Urinary bladder (tissue), 4 donors: ENCODE data around the gene DNMT3B. TPM values are rescaled to one million over a fixed set of nuclear protein-coding genes. Genes with fewer than 3 reads are reported as not detected.
A peak's percentile ranks its signal among the peaks of the same experiment; 100 is the strongest.
"Not testable (repeated sequence)": the region's sequence is repeated elsewhere in the genome, so short reads cannot be mapped to it uniquely, and the experiment has no call there.

Source experiments
- DNase-seq: peaks from one replicate; pipeline ENCODE4 v3.0.0-alpha.2; 2015; ENCODE audit errors: extremely low spot score
- H3K27ac ChIP-seq: one replicate; pipeline ENCODE4 v1.5.1; 2013; ENCODE audit warnings: low read depth, mild to moderate bottlenecking, moderate library complexity
- H3K36me3 ChIP-seq: one replicate; pipeline ENCODE4 v1.6.1; 2013; ENCODE audit warnings: mild to moderate bottlenecking, moderate library complexity; ENCODE audit not compliant: insufficient read depth
- H3K4me1 ChIP-seq: one replicate; pipeline ENCODE4 v1.6.1; 2013; ENCODE audit warnings: mild to moderate bottlenecking, moderate library complexity; ENCODE audit not compliant: insufficient read depth
- H3K4me3 ChIP-seq: one replicate; pipeline ENCODE4 v1.5.1; 2013; ENCODE audit warnings: low read depth, low read length
- WGBS: extraction: QIAGEN DNeasy Blood & Tissue Kit; methylation state at CpG from one replicate; pipeline ENCODE4 v1.1.7; 2013; 5-methylcytosine and 5-hydroxymethylcytosine counted together
- polyA plus RNA-seq: library from polyadenylated mRNA; stranded (reverse); fragments of 200-250 nt; gene quantifications from one replicate; pipeline ENCODE4 v1.2.3, GENCODE V29; 2013
- total RNA-seq: library from RNA; depleted of rRNA; stranded (reverse); fragments of >200 nt; gene quantifications from one replicate; pipeline ENCODE4 v1.2.3, GENCODE V29; 2014
- donor health status: healthy with polysubstance abuse.
- donor health status: healthy.

The DNMT3B gene
- total and polyA plus RNA-seq, 2 donors: 1.0 to 2.4 TPM

DNA sequence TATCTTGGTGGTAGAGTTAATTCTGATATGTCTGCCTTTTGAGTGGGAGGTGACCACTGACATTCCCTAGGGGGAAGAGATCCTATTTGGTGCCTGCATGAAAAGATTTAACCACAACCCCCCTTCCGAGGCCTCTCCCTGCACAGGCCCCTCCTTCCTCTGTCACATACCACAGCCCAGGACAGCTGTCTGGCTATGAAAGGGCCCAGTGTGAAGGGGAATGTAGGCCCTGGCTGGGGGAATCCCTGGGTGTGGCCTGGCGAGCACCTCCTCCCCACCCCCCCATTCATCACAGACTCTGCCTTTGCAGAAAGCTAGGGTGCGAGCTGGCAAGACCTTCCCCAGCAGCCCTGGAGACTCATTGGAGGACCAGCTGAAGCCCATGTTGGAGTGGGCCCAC lies 30.1 kb downstream of the DNMT3B start:
- WGBS: 68% methylated on average over 3 of the region's 3 CpGs
- no peak overlapping the region for H3K4me3 ChIP-seq
- H3K4me1 ChIP-seq: no peaks in the 10 kb centered on the region
- DNase-seq: no peak
- H3K36me3 ChIP-seq: no peaks in the 10 kb centered on the region
- no peak overlapping the region for H3K27ac ChIP-seq

DNA sequence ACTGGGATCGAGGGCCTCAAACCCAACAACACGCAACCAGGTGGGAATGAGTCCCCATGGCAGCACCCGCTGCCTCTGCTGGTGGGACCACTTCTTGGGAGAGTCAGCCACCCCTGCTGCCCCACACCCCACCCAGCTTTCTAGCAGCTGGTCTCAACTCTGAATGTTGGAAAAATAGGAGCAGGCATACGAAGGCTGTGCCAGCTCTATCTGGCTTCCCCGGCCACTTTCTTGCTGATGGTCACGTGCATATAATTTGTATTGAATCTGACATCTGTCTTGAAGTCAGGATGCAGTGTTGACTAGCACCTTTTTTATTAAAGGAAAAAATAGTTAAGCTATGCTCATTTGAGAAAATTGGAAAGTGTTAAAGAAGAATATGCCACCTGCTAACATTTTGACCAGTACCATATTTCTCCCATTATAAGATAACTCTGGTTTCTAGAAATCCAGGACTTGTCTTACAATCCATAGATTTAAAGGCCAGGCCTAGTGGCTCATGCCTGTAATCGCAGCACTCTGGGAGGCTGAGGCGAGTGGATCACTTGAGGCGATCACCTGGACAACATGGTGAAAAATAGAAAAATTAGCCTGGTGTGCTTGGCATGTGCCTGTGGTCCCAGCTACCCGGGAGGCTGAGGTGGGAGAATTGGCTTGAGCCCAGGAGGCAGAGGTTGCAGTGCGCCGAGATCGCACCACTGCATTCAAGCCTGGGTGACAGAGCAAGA lies 30.7 kb downstream of the DNMT3B start:
- H3K27ac ChIP-seq: no peak overlapping the region
- WGBS: 83% methylated on average over 13 of the region's 13 CpGs
- DNase-seq: no peak
- H3K4me1 ChIP-seq: no peaks in the 10 kb centered on the region
- no peak overlapping the region for H3K4me3 ChIP-seq
- H3K36me3 ChIP-seq: no peaks in the 10 kb centered on the region

DNA sequence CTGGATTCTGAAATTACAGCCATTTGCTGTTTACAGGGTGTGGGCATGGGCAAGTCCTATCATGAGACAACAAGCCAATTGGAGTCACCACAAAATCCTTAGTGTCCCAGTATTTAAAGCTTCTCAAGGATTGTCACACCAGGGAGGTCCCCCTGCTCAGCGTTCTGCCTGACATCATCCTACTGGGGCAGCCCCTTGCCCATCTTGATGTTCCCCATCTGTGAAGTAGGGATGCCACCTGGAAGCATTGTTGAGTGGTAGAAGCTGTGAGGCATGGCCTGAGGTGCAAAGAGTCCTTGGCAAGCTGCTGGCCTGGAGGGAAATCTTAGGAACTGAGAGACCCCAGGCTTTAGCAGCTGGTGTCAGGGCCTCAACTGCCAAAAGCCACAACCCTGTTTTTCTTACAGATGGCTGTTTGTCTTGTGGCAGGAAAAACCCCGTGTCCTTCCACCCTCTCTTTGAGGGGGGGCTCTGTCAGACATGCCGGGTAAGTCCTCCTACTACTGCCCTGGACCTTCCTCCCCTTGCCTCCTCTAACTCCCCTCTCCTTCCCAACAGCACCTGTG lies 34.3 kb downstream of the DNMT3B start:
- 72% methylated on average over 3 of the region's 3 CpGs for WGBS
- Histone ChIP-seq H3K36me3 (no peaks in the 10 kb centered on the region), H3K27ac (no peak overlapping the region), H3K4me1 (no peaks in the 10 kb centered on the region), H3K4me3 (no peak overlapping the region)
- DNase-seq: no peak

DNA sequence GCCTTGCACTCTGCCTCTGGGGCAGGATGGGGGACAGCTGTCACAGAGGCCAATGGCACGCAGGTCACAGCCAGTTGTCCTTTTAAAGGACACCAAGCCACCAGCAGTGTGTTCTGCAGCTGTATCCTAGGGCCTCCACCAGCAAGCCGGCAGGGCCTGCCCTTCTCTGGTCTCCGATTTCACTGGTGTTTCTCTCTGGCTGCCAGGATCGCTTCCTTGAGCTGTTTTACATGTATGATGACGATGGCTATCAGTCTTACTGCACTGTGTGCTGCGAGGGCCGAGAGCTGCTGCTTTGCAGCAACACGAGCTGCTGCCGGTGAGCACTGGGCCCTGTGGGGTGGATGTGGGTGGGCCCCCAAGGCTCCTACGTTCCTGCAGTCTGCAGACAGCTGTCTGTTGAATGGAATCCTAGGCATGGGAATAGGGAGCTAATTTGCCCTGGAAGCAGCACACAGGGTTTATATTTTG lies 34.8 kb downstream of the DNMT3B start:
- 81% methylated on average over 10 of the region's 10 CpGs for WGBS
- Histone ChIP-seq H3K4me3 (no peak overlapping the region), H3K4me1 (no peaks in the 10 kb centered on the region), H3K36me3 (no peaks in the 10 kb centered on the region), H3K27ac (no peak overlapping the region)
- DNase-seq: no peak

DNA sequence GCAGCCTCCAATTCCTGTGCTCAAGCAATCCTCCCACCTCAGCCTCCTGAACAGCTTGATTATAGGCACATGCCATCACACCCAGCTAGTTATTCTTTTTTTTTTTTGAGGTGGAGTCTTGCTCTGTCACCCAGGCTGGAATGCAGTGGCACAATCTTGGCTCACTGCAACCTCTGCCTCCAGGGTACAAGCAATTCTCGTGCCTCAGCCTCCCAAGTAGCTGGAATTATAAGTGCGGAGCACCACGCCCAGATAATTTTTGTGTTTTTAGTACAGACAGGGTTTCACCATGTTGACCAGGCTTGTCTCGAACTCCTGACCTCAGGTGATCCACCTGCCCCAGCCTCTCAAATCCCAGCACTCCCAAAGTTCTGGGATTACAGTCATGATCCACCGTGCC lies 35.4 kb downstream of the DNMT3B start:
- not testable (repeated sequence) for H3K36me3 ChIP-seq, H3K4me3 ChIP-seq, H3K4me1 ChIP-seq, H3K27ac ChIP-seq, DNase-seq
- 93% methylated on average over 5 of the region's 5 CpGs for WGBS

DNA sequence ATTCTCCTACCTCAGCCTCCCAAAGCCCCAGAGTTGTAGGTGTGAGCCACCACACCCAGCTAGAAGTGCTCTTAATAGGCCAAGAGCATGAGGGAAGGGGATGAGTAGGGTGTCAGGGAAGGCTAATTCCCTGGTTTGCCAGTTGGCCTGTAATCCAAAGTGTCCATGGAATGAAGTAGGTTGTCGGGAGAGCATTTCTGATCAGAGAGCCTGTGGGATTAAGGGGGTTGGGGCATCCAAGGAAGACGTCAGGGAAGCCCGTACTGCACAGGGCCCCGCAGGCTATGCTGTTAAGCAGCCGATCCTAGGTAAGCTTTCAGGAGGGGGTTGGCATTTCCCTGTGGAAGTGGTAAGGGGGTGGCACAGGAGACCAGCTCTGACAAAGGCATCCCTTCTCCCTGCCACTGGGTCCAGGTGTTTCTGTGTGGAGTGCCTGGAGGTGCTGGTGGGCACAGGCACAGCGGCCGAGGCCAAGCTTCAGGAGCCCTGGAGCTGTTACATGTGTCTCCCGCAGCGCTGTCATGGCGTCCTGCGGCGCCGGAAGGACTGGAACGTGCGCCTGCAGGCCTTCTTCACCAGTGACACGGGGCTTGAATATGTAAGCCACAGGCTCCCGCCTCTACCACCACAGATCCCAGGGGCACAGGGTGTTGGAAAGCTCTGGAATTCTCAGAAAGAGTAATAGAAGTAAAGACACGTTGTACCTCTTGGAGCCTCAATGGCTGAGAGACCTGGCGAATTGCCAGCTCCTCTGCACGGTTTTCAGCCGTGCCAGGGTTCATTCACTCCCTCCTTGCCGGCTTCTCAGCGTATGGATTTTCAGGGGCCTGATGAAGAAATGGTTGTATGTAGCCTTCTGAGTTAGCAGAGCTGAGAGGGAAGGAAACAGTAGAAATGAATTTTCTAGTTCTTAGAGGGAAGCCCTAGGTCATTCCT lies 36.1 kb downstream of the DNMT3B start:
- Histone ChIP-seq H3K4me3 (no peak overlapping the region), H3K27ac (no peak overlapping the region), H3K4me1 (no peaks in the 10 kb centered on the region), H3K36me3 (no peaks in the 10 kb centered on the region)
- no peak for DNase-seq
- WGBS: 82% methylated on average over 23 of the region's 23 CpGs

DNA sequence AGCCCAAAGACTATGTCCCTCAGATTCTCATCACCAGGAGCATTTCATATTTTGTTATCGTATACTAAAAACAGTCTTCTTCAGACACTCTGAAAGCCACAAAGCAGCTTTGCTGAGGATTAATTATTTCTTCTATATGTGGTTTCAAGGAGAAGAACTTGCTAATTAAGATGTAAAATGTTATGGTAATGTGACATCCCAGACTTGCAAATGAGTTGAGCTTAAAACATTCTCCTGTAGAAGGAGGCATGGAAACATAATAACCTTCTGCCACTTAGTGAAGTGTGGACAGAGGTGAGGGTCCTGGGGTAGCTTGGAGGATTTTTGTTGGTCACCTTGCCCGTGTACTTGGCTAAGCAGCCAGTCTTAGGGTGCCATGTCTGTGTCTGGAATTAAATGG lies 40.9 kb downstream of the DNMT3B start:
- Histone ChIP-seq H3K27ac (no peak overlapping the region), H3K4me3 (no peak overlapping the region), H3K36me3 (no peaks in the 10 kb centered on the region), H3K4me1 (no peaks in the 10 kb centered on the region)
- no peak for DNase-seq
- WGBS: 98% methylated on average over 2 of the region's 2 CpGs

DNA sequence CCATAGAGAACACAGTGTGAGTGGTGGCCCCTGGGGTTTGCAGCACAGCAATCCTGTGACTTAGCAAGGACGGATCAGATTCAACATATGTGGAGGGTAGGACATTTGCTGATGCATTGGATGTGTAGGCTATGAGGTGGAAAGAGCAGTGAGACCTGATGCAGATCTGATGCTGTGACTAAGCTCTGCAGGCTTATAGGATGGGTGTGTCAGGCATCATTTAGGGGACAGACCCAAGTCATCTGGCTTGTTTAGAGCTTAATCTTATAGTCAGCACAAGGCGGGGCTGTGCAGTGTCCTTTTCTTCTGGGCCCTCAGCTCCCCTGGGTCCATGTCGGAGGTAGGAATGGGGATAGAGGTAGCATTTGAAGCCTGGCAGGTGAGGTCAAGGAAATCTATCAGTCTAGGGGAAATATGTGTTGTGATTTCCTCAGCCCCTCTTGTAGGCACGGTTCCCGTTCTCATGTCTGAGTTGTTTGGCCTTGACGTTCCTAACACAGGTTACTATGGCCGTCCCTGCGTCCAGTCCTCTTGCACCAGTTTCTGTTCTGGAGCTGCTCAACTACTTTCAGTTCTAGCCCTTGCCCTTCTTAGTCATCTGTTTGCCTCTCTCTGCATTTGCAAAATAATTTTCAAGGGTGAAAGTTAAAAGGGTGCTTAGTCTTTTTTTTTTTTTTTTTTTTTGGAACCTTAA lies 42.0 kb downstream of the DNMT3B start:
- H3K36me3 ChIP-seq: no peaks in the 10 kb centered on the region
- WGBS: 90% methylated on average over 8 of the region's 8 CpGs
- no peak overlapping the region for H3K27ac ChIP-seq
- no peaks in the 10 kb centered on the region for H3K4me1 ChIP-seq
- H3K4me3 ChIP-seq: no peak overlapping the region
- no peak for DNase-seq

DNA sequence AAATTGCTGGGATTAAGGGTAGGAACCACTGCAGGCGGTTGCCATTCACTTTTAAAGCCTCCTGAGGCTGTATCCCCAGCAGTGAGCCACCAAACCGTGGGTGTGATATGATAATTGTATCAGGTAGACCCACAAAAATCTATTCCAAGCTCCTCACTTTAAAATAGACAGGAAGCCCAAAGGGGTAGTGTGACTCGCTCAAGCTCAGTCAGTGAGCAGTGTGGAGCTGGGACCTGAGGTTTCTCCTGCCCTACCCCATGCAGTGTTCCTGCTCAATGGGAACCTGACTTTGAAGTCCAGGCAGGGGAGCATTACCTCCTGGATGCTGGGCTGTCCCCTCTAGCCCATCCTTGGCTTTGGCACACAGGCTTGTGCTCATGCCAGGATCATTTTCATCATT lies 42.6 kb downstream of the DNMT3B start:
- 86% methylated on average over 3 of the region's 3 CpGs for WGBS
- no peak overlapping the region for H3K4me3 ChIP-seq
- H3K4me1 ChIP-seq: no peaks in the 10 kb centered on the region
- H3K27ac ChIP-seq: no peak overlapping the region
- no peak for DNase-seq
- H3K36me3 ChIP-seq: no peaks in the 10 kb centered on the region

DNA sequence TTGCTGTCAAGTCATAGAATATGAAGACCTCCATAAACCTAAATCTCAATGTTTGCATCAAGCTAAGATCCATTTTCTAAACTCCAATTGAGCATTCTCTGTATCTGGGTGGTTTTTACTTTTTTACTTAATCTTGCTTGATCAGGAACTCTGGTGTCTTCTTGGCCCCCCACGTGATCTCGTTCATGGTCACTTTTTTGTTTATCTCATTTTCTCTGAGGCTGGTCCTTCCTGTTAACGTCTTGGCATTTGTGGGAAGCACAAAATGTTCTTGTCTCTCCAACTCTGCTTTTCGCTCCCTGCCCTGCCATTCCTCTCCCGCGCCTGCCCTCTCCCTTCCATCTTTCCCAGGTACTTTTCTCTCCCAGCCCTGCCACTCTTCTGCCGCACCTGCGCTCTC lies 43.5 kb downstream of the DNMT3B start:
- Histone ChIP-seq H3K36me3 (no peaks in the 10 kb centered on the region), H3K4me3 (no peak overlapping the region), H3K4me1 (no peaks in the 10 kb centered on the region), H3K27ac (peak overlapping the region; percentile 27)
- 85% methylated on average over 8 of the region's 8 CpGs for WGBS
- no peak for DNase-seq

DNA sequence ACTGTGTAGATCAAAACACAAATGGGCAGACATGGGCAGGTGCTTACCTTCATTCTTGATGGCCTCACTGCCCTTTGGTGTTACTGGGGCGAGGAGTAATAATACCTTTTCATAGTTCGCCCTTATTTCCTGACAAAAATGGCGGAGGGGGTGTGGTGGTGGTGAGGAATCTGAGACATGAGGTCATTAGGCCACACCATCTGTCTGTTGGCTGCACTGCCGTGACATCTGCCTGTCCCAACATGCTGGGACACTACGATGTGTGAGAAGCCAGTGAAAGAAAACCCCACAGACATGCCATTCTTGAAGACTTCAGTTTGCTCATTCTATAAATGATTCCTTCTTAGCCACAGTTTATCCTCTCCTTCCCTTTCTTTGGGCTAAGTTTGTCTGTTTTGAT lies 44.2 kb downstream of the DNMT3B start:
- Histone ChIP-seq H3K4me1 (no peaks in the 10 kb centered on the region), H3K4me3 (no peak overlapping the region), H3K36me3 (no peaks in the 10 kb centered on the region), H3K27ac (no peak overlapping the region)
- DNase-seq: no peak
- WGBS: 88% methylated on average over 5 of the region's 5 CpGs

DNA sequence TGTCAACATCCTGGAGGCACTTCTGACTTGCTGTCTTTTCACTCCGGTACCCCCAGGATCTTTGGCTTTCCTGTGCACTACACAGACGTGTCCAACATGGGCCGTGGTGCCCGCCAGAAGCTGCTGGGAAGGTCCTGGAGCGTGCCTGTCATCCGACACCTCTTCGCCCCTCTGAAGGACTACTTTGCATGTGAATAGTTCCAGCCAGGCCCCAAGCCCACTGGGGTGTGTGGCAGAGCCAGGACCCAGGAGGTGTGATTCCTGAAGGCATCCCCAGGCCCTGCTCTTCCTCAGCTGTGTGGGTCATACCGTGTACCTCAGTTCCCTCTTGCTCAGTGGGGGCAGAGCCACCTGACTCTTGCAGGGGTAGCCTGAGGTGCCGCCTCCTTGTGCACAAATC lies 45.5 kb downstream of the DNMT3B start:
- H3K4me3 ChIP-seq: no peak overlapping the region
- H3K27ac ChIP-seq: no peak overlapping the region
- H3K4me1 ChIP-seq: no peaks in the 10 kb centered on the region
- no peaks in the 10 kb centered on the region for H3K36me3 ChIP-seq
- 74% methylated on average over 9 of the region's 9 CpGs for WGBS
- DNase-seq: no peak

DNA sequence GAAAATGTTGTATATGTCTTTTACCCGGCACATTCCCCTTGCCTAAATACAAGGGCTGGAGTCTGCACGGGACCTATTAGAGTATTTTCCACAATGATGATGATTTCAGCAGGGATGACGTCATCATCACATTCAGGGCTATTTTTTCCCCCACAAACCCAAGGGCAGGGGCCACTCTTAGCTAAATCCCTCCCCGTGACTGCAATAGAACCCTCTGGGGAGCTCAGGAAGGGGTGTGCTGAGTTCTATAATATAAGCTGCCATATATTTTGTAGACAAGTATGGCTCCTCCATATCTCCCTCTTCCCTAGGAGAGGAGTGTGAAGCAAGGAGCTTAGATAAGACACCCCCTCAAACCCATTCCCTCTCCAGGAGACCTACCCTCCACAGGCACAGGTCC lies 46.3 kb downstream of the DNMT3B start:
- H3K4me3 ChIP-seq: no peak overlapping the region
- H3K4me1 ChIP-seq: no peaks in the 10 kb centered on the region
- no peak for DNase-seq
- no peak overlapping the region for H3K27ac ChIP-seq
- H3K36me3 ChIP-seq: no peaks in the 10 kb centered on the region
- 69% methylated on average over 4 of the region's 4 CpGs for WGBS
